OCI-LY7 (cell line): Measurements from ENCODE around the gene RFX2. TPM values are rescaled to one million over a fixed set of nuclear protein-coding genes. Genes with fewer than 3 reads are reported as not detected.

Source experiments
- BruUV-seq: library from RNA; stranded (reverse); fragments of 400-500 nt; replicated peaks from 2 replicates; lab custom pipeline; 2021; lab: Mats Ljungman, UMichigan
- CTCF ChIA-PET: fragments of 300-600 bp; sonication (Branson Sonifier 250); formaldehyde crosslinking; loops from one replicate; lab custom pipeline; 2022; ENCODE audit warnings: antibody characterized with exemption; ENCODE audit not compliant: unreplicated experiment; lab: Charles Lee
- POLR2A ChIA-PET: fragments of 300-600 bp; sonication (Branson Sonifier 250); formaldehyde crosslinking; loops from one replicate; lab custom pipeline; 2022; ENCODE audit warnings: antibody characterized with exemption; lab: Charles Lee
- DNase-seq: peaks from one replicate; pipeline ENCODE4 v3.0.0-alpha.2; 2015; ENCODE audit warnings: low spot score
- H2AFZ ChIP-seq: fragments of 200-600 bp; sonication (generic), shearing (Covaris generic); 2 replicates; pipeline ENCODE4 v1.6.1; 2014; ENCODE audit warnings: mild to moderate bottlenecking, antibody characterized with exemption, low read length, moderate library complexity
- H3K27ac ChIP-seq: fragments of 200-600 bp; sonication (generic); 2 replicates; pipeline ENCODE4 v1.5.1; 2014; ENCODE audit warnings: mixed run types, low read depth, mild to moderate bottlenecking, moderate library complexity, low read length, inconsistent platforms; ENCODE audit not compliant: poor library complexity, severe bottlenecking
- H3K36me3 ChIP-seq: fragments of 200-600 bp; sonication (generic); 2 replicates; pipeline ENCODE4 v1.6.1; 2014; ENCODE audit warnings: mild to moderate bottlenecking, antibody characterized with exemption, low read length, moderate library complexity, mixed read lengths; ENCODE audit not compliant: insufficient read depth
- H3K4me1 ChIP-seq: fragments of 200-600 bp; sonication (generic); 2 replicates; pipeline ENCODE4 v1.5.1; 2014; ENCODE audit warnings: mild to moderate bottlenecking, low read length; ENCODE audit not compliant: insufficient read depth, poor library complexity, severe bottlenecking
- H3K4me2 ChIP-seq: fragments of 200-600 bp; sonication (generic); 2 replicates; pipeline ENCODE4 v1.6.1; 2014; ENCODE audit warnings: mild to moderate bottlenecking, low read length
- H3K4me3 ChIP-seq: fragments of 200-600 bp; sonication (generic); 2 replicates; pipeline ENCODE4 v1.5.1; 2014; ENCODE audit warnings: mild to moderate bottlenecking, low read depth, low read length; ENCODE audit not compliant: poor library complexity, severe bottlenecking
- H3K79me2 ChIP-seq: fragments of 200-600 bp; sonication (generic); 2 replicates; pipeline ENCODE4 v1.6.1; 2016; ENCODE audit warnings: low read depth, mild to moderate bottlenecking, low read length, moderate library complexity, mixed read lengths; ENCODE audit not compliant: insufficient read depth
- H3K9me2 ChIP-seq: fragments of 200-600 bp; sonication (generic); 2 replicates; pipeline ENCODE4 v1.6.1; 2016; ENCODE audit warnings: mild to moderate bottlenecking, low read length, mixed read lengths; ENCODE audit not compliant: insufficient read depth
- H3K9me3 ChIP-seq: fragments of 200-600 bp; sonication (generic); 2 replicates; pipeline ENCODE4 v1.6.1; 2014; ENCODE audit warnings: mild to moderate bottlenecking, mixed run types, low read length, mixed read lengths
- H4K20me1 ChIP-seq: fragments of 200-600 bp; sonication (generic); 2 replicates; pipeline ENCODE4 v1.6.1; 2014; ENCODE audit warnings: mild to moderate bottlenecking, antibody characterized with exemption, low read length, moderate library complexity, mixed read lengths; ENCODE audit not compliant: insufficient read depth
- EZH2phosphoT487 ChIP-seq: fragments of 200-600 bp; sonication (generic); IDR thresholded peaks from 2 replicates; pipeline ENCODE4 v1.6.1; 2018; ENCODE audit warnings: low read depth, borderline replicate concordance, mild to moderate bottlenecking, mixed run types, antibody characterized with exemption, low read length, moderate library complexity, mixed read lengths
- intact Hi-C: fragments of 100-400 bp; cut with micrococcal nuclease; formaldehyde crosslinking; loops from one replicate; pipeline ENCODE4 v1.10.0; 2022; ENCODE audit not compliant: unreplicated experiment
- total RNA-seq, 2 experiments: library from RNA; depleted of rRNA in 1 of 2; stranded (reverse); fragments of >200 nt in 1 of 2; shearing (Covaris generic) in 1 of 2; gene quantifications; 2 replicates each; pipeline ENCODE4 v1.2.3, GENCODE V29; 2014 to 2022
- TF ChIP-seq, protein P1 (sequence below): fragments of 200-600 bp; sonication (generic); conservative IDR thresholded peaks from 2 replicates; pipeline ENCODE4 v1.5.1; 2014; ENCODE audit warnings: mild to moderate bottlenecking, antibody characterized with exemption, low read length, moderate library complexity, mixed read lengths

Gene RFX2
- total RNA-seq, 2 experiments from 2014 or later, result 11.0 to 11.8 TPM

DNA sequence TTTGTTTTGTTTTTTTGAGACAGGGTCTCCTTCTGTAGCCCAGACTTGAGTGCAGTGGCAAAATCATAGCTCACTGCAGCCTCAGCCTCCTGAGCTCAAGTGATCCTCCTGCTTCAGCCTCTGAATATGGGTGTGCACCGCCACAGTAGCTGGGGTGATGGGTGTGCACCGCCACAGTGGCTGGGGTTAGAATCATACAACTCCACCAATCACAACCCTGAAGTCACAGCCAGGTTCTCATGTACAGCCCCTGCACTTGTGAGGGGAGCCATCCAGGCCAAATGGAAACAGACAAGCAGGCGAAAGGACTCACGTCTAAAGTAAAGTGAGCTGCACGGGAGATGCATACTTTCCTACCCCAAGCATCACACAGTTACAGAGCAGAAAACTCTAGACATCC, 69.2 kb downstream of the RFX2 start:
- H4K20me1 ChIP-seq, result no peaks in the 10 kb centered on the region
- no peak overlapping the region for H3K4me3 ChIP-seq
- H3K9me2 ChIP-seq, result no peaks in the 10 kb centered on the region
- BruUV-seq, result no TSS peak
- TF ChIP-seq, protein P1, sequence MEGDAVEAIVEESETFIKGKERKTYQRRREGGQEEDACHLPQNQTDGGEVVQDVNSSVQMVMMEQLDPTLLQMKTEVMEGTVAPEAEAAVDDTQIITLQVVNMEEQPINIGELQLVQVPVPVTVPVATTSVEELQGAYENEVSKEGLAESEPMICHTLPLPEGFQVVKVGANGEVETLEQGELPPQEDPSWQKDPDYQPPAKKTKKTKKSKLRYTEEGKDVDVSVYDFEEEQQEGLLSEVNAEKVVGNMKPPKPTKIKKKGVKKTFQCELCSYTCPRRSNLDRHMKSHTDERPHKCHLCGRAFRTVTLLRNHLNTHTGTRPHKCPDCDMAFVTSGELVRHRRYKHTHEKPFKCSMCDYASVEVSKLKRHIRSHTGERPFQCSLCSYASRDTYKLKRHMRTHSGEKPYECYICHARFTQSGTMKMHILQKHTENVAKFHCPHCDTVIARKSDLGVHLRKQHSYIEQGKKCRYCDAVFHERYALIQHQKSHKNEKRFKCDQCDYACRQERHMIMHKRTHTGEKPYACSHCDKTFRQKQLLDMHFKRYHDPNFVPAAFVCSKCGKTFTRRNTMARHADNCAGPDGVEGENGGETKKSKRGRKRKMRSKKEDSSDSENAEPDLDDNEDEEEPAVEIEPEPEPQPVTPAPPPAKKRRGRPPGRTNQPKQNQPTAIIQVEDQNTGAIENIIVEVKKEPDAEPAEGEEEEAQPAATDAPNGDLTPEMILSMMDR, result no peak
- TF ChIP-seq EZH2phosphoT487, result no peak
- no peak for DNase-seq
- H3K9me3 ChIP-seq, result no peaks in the 10 kb centered on the region
- ChIA-PET POLR2A (no interaction called here), CTCF (no interaction called here)
- H3K27ac ChIP-seq, result no peak overlapping the region
- no peaks in the 10 kb centered on the region for H3K4me1 ChIP-seq
- no peak overlapping the region for H2AFZ ChIP-seq
- no peak overlapping the region for H3K4me2 ChIP-seq
- H3K79me2 ChIP-seq, result no peaks in the 10 kb centered on the region
- intact Hi-C loops, result no loop called here
- H3K36me3 ChIP-seq, result no peaks in the 10 kb centered on the region

DNA sequence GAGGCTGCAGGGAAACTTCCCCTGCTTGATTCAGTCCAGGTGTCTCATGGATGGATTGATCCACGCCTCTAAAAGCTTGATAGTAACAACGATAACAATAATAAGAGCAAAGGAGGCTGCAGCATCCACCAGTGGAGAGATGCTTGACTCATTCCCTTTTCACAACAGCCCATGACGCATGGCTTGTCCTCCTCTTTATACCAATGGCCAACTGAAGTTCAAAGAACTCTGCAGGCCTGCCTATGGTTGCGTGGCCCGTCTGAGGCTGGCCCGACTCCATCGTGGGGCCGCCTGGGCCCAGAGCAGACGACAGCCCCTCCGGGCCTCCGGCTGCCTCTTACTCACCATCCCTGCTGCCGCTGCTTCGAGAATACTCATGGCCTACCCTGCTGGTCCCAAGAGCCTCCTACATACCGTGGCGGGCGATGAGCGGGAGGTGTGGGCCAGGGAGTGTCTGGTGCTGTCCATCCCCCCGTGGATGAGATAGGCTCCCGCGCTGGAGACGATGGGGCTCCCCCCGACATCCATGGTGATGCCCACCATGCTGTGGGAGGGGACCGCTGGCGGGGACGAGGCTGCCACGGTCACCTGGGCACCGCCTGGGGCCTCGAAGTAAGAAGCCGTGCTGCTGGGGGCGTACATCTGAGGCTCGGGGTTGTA, 70.6 kb downstream of the RFX2 start:
- H3K36me3 ChIP-seq, result no peaks in the 10 kb centered on the region
- BruUV-seq, result no TSS peak

More for the DNA sequence above, 70.6 kb downstream of the RFX2 start:
- Histone ChIP-seq H2AFZ (no peak overlapping the region), H3K4me2 (no peak overlapping the region), H3K4me3 (no peak overlapping the region), H3K27ac (no peak overlapping the region), H4K20me1 (no peaks in the 10 kb centered on the region), H3K9me3 (no peaks in the 10 kb centered on the region), H3K4me1 (no peaks in the 10 kb centered on the region), H3K79me2 (no peaks in the 10 kb centered on the region), H3K9me2 (no peaks in the 10 kb centered on the region)
- ChIA-PET CTCF (no interaction called here), POLR2A (no interaction called here)
- no peak for DNase-seq
- TF ChIP-seq, protein P1, result no peak
- no peak for TF ChIP-seq EZH2phosphoT487
- intact Hi-C loops, result no loop called here
